SU-DHL-6 (cell line): ENCODE results near the gene CPNE4.

Experiments used
- H2AFZ ChIP-seq: fragments of 200-600 bp; sonication (generic); 2 replicates; pipeline ENCODE4 v1.6.1; 2014; ENCODE audit warnings: low read depth, mild to moderate bottlenecking, moderate library complexity, mixed read lengths, antibody characterized with exemption, low read length; ENCODE audit not compliant: severe bottlenecking
- H3F3A ChIP-seq: fragments of 200-600 bp; shearing (Covaris generic); 2 replicates; pipeline ENCODE4 v1.6.0; 2016; ENCODE audit warnings: antibody characterized with exemption, mild to moderate bottlenecking; ENCODE audit not compliant: insufficient read depth
- H3K27ac ChIP-seq: fragments of 200-600 bp; sonication (generic); 2 replicates; pipeline ENCODE4 v1.5.1; 2016; ENCODE audit warnings: low read depth, mild to moderate bottlenecking, low read length, moderate library complexity, mixed read lengths
- H3K27me3 ChIP-seq: fragments of 200-600 bp; sonication (generic), shearing (Covaris generic); 2 replicates; pipeline ENCODE4 v1.6.0; 2014; ENCODE audit warnings: mild to moderate bottlenecking, low read length
- H3K36me3 ChIP-seq: fragments of 200-600 bp; sonication (generic); 2 replicates; pipeline ENCODE4 v1.6.1; 2014; ENCODE audit warnings: mild to moderate bottlenecking, low read length, mixed read lengths
- H3K4me2 ChIP-seq: fragments of 300-600, 200-600 bp; shearing (Covaris generic), sonication (generic); 2 replicates; pipeline ENCODE4 v1.6.0; 2014; ENCODE audit warnings: low read length, low read depth, mild to moderate bottlenecking; ENCODE audit not compliant: poor library complexity, severe bottlenecking
- H3K4me3 ChIP-seq: fragments of 200-600 bp; sonication (generic); 2 replicates; pipeline ENCODE4 v1.5.1; 2014; ENCODE audit warnings: antibody characterized with exemption, low read length, mild to moderate bottlenecking, mixed read lengths; ENCODE audit not compliant: insufficient read depth, poor library complexity, severe bottlenecking
- H3K79me2 ChIP-seq: fragments of 200-600 bp; sonication (generic); 2 replicates; pipeline ENCODE4 v1.6.1; 2014; ENCODE audit warnings: mild to moderate bottlenecking, low read length, moderate library complexity; ENCODE audit not compliant: insufficient read depth
- H3K9ac ChIP-seq: fragments of 200-600 bp; sonication (generic); 2 replicates; pipeline ENCODE4 v1.7.0; 2014; ENCODE audit warnings: mild to moderate bottlenecking, low read length
- H3K9me2 ChIP-seq: fragments of 200-600 bp; sonication (generic); replicated peaks from 2 replicates; pipeline ENCODE4 v1.6.1; 2014; ENCODE audit warnings: low read length; ENCODE audit not compliant: insufficient read depth
- H3K9me3 ChIP-seq: fragments of 200-600 bp; sonication (generic); 2 replicates; pipeline ENCODE4 v1.6.1; 2014; ENCODE audit warnings: low read length, mixed read lengths; ENCODE audit not compliant: insufficient read depth
- H4K20me1 ChIP-seq: fragments of 200-600 bp; sonication (generic); 2 replicates; pipeline ENCODE4 v1.6.1; 2014; ENCODE audit warnings: low read depth, mild to moderate bottlenecking, antibody characterized with exemption, low read length, moderate library complexity, mixed read lengths
- CTCF ChIP-seq: fragments of 200-600 bp; sonication (generic); IDR thresholded peaks from one replicate; pipeline ENCODE4 v1.5.1; 2017; ENCODE audit warnings: antibody characterized with exemption, mild to moderate bottlenecking, low read length, moderate library complexity; ENCODE audit not compliant: insufficient read depth, poor library complexity, severe bottlenecking
- EZH2phosphoT487 ChIP-seq: fragments of 200-600 bp; sonication (generic), shearing (Covaris generic); conservative IDR thresholded peaks from 2 replicates; pipeline ENCODE4 v1.6.1; 2018; ENCODE audit warnings: mild to moderate bottlenecking, antibody characterized with exemption, low read length, moderate library complexity, mixed read lengths

The CPNE4 gene

GRCh38 chr3:131705099-131705498, 329.7 kb downstream of the CPNE4 start:
- H3K27ac ChIP-seq = no peak overlapping the region

GRCh38 chr3:131704098-131704497, 330.7 kb downstream of the CPNE4 start:
- Histone ChIP-seq H3K4me3 (no peak overlapping the region), H3K9ac (no peak overlapping the region), H3K9me2 (no peaks in the 10 kb centered on the region), H4K20me1 (no peaks in the 10 kb centered on the region), H3K4me2 (no peak overlapping the region), H3K27me3 (no peaks in the 10 kb centered on the region), H3F3A (no peaks in the 10 kb centered on the region), H3K36me3 (no peaks in the 10 kb centered on the region), H3K27ac (no peak overlapping the region), H3K79me2 (no peaks in the 10 kb centered on the region), H2AFZ (no peak overlapping the region), H3K9me3 (no peaks in the 10 kb centered on the region)
- TF ChIP-seq CTCF (no peak), EZH2phosphoT487 (no peak)

More at GRCh38 chr3:131705099-131705498, 329.7 kb downstream of the CPNE4 start:
- no peaks in the 10 kb centered on the region for H4K20me1 ChIP-seq
- no peaks in the 10 kb centered on the region for H3K9me2 ChIP-seq
- H3K9ac ChIP-seq = no peak overlapping the region
- H3K79me2 ChIP-seq = no peaks in the 10 kb centered on the region
- H3K27me3 ChIP-seq = no peaks in the 10 kb centered on the region
- TF ChIP-seq EZH2phosphoT487 = no peak
- no peaks in the 10 kb centered on the region for H3K36me3 ChIP-seq
- no peaks in the 10 kb centered on the region for H3F3A ChIP-seq
- H2AFZ ChIP-seq = no peak overlapping the region
- H3K4me2 ChIP-seq = no peak overlapping the region
- H3K4me3 ChIP-seq = no peak overlapping the region
- no peaks in the 10 kb centered on the region for H3K9me3 ChIP-seq

- H4K20me1 ChIP-seq = no peaks in the 10 kb centered on the region
- TF ChIP-seq EZH2phosphoT487 = no peak
- no peak for TF ChIP-seq CTCF
Observed at GRCh38 chr3:131702146-131702545, 332.7 kb downstream of the CPNE4 start.

GRCh38 chr3:131701153-131701770, 333.6 kb downstream of the CPNE4 start:
- H3K79me2 ChIP-seq = no peaks in the 10 kb centered on the region
- H3K4me2 ChIP-seq = no peak overlapping the region
- TF ChIP-seq EZH2phosphoT487 (no peak), CTCF (no peak)
- H3K27ac ChIP-seq = no peak overlapping the region
- no peak overlapping the region for H3K9ac ChIP-seq
- no peak overlapping the region for H2AFZ ChIP-seq
- H3K27me3 ChIP-seq = no peaks in the 10 kb centered on the region
- H4K20me1 ChIP-seq = no peaks in the 10 kb centered on the region
- no peak overlapping the region for H3K4me3 ChIP-seq
- no peaks in the 10 kb centered on the region for H3F3A ChIP-seq
- no peaks in the 10 kb centered on the region for H3K9me2 ChIP-seq
- no peaks in the 10 kb centered on the region for H3K9me3 ChIP-seq
- H3K36me3 ChIP-seq = no peaks in the 10 kb centered on the region

More at GRCh38 chr3:131702146-131702545, 332.7 kb downstream of the CPNE4 start:
- no peaks in the 10 kb centered on the region for H3F3A ChIP-seq
- H3K9me2 ChIP-seq = no peaks in the 10 kb centered on the region
- no peaks in the 10 kb centered on the region for H3K36me3 ChIP-seq
- H3K9me3 ChIP-seq = no peaks in the 10 kb centered on the region
- no peak overlapping the region for H3K9ac ChIP-seq
- no peak overlapping the region for H2AFZ ChIP-seq
- H3K4me3 ChIP-seq = no peak overlapping the region
- no peak overlapping the region for H3K4me2 ChIP-seq
- H3K27ac ChIP-seq = no peak overlapping the region
- H3K79me2 ChIP-seq = no peaks in the 10 kb centered on the region
- no peaks in the 10 kb centered on the region for H3K27me3 ChIP-seq
